ENCODE data around the gene B3GALT6.
"Not testable (repeated sequence)": the region's sequence is repeated elsewhere in the genome, so short reads cannot be mapped to it uniquely, and the experiment has no call there.

B3GALT6 gene

GRCh38 chr1:1189111-1189510 lies 42.9 kb upstream of the B3GALT6 start:
- TF ChIP-seq, protein P1, sequence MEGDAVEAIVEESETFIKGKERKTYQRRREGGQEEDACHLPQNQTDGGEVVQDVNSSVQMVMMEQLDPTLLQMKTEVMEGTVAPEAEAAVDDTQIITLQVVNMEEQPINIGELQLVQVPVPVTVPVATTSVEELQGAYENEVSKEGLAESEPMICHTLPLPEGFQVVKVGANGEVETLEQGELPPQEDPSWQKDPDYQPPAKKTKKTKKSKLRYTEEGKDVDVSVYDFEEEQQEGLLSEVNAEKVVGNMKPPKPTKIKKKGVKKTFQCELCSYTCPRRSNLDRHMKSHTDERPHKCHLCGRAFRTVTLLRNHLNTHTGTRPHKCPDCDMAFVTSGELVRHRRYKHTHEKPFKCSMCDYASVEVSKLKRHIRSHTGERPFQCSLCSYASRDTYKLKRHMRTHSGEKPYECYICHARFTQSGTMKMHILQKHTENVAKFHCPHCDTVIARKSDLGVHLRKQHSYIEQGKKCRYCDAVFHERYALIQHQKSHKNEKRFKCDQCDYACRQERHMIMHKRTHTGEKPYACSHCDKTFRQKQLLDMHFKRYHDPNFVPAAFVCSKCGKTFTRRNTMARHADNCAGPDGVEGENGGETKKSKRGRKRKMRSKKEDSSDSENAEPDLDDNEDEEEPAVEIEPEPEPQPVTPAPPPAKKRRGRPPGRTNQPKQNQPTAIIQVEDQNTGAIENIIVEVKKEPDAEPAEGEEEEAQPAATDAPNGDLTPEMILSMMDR (IDR thresholded peaks at IDR 0.05; ENCODE audit: control extremely low read depth, extremely low read depth, low read depth, missing control alignments), result no peak
- ChIA-PET CTCF (no interaction called here), POLR2A (no interaction called here)
- DNase-seq (ENCODE audit: extremely low spot score), result no peak

- TF ChIP-seq, protein P1 (IDR thresholded peaks at IDR 0.05; ENCODE audit: control extremely low read depth, extremely low read depth, low read depth, missing control alignments), result no peak
- ChIA-PET POLR2A (no interaction called here), CTCF (interaction anchor here (0.9 kb wide), 1 partner anchor 9 kb away, joined by 3 read pairs; no protein-coding TSS in a partner anchor)
- no peak for DNase-seq (ENCODE audit: extremely low spot score)
Observed at GRCh38 chr1:1191734-1192133, 40.3 kb upstream of the B3GALT6 start.

DNA sequence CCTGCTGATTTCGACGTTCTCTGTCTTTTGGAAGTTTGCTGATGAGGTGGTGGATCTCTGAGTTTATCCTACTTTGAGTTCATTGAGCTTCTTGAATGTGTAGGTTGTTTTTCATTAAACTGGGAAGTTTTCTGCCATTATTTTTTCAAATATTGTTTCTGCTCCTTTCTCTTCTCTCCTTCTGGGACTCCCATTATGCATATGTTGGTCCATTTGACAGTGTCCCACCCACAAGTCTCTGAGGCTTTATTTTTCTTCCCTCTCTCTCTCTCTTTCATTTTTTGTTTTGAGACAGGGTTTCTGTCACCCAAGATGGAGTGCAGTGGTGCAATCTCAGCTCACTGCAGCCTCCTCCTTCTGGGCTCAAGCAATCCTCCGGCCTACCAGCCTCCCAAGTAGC lies 37.3 kb upstream of the B3GALT6 start:
- TF ChIP-seq, protein P1 (IDR thresholded peaks at IDR 0.05; ENCODE audit: control extremely low read depth, extremely low read depth, low read depth, missing control alignments), result no peak
- POLR2A ChIA-PET, result no interaction called here
- no peak for DNase-seq (ENCODE audit: extremely low spot score)
- CTCF ChIA-PET, result interaction anchor here (0.9 to 1.0 kb wide), 3 partner anchors 13 to 72 kb away, joined by 3 read pairs; no protein-coding TSS in a partner anchor

GRCh38 chr1:1195726-1196125 lies 36.3 kb upstream of the B3GALT6 start:
- POLR2A ChIA-PET; CTCF ChIA-PET; DNase-seq (ENCODE audit: extremely low spot score): not testable (repeated sequence)

DNA sequence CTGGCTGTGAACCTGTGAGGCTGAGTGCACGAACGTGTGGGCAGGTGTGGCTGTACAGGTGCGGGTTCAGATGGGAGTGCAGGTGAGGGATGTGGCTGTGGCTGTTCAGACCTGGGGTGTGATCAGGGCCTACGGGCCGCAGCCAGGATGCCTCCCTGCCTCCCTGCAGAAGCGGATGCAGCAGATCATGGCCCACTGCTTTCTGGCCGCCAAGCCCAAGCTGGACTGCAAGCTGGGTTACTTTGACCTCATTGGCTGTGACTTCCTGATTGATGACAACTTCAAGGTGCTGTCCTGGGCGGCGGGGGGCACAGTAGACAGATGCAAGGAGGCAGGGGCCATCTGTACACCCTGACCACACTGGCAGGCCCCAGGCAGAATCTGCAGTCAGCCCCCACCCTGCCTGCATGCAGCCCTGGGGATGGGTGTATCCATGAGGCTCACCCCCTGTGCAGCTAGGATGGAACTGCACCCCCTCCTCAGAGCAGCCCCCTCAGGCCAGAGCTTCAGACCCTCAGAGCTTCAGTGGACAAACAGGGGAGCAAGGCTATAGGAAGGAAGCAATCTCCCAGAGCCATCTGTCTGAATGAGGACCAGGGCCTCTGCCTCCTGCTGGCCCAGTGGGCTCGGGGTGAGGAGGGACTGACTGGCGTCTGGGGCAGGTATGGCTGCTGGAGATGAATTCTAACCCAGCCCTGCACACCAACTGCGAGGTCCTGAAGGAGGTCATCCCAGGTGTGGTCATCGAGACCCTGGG lies 35.4 kb upstream of the B3GALT6 start:
- DNase-seq (ENCODE audit: extremely low spot score), result no peak
- TF ChIP-seq, protein P1 (IDR thresholded peaks at IDR 0.05; ENCODE audit: control extremely low read depth, extremely low read depth, low read depth, missing control alignments), result no peak
- CTCF ChIA-PET, result no interaction called here
- POLR2A ChIA-PET, result no interaction called here

- POLR2A ChIA-PET, result no interaction called here
- CTCF ChIA-PET, result no interaction called here
- TF ChIP-seq, protein P1 (IDR thresholded peaks at IDR 0.05; ENCODE audit: control extremely low read depth, extremely low read depth, low read depth, missing control alignments), result no peak
- DNase-seq (ENCODE audit: extremely low spot score), result no peak
Observed at GRCh38 chr1:1197188-1197500, 34.9 kb upstream of the B3GALT6 start.

DNA sequence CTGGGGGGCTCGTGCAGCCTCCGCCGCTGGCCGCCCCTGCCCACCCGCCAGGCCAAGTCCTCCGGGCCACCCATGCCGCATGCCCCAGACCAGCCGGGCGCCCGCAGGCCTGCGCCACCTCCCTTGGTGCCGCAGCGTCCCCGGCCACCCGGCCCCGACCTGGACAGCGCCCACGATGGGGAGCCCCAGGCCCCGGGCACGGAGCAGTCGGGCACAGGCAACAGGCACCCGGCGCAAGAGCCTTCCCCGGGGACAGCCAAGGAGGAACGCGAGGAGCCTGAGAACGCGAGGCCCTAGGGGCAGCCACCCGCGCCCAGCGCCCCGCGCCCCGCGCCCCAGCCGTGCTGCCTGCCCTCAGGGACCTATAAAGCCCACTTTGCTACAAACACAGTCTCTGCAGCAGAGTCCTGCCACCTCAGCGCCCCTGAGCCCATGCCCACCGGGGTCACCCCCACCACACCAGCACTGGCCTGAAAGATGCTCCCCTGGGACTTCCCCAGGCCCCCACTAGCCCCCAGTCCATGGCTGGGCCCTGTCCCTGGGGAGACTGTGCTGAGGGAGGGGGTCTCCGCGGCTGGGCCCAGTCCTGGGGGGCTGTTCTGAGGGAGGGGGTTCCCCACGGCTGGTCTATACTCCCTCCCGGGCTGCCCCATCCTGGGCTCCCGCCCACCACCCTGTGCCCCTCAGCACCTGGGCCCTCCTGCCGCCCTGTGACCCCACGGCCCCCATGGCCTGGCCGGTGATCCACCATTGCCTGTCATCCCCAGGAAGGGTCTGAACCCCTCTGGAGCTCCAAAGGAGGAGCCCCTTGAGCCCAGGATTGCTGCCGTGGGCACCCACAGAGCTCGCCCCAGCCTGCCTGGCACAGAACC lies 34.2 kb upstream of the B3GALT6 start:
- TF ChIP-seq, protein P1 (IDR thresholded peaks at IDR 0.05; ENCODE audit: control extremely low read depth, extremely low read depth, low read depth, missing control alignments), result no peak
- no peak for DNase-seq (ENCODE audit: extremely low spot score)
- ChIA-PET POLR2A (no interaction called here), CTCF (interaction anchor here (1.1 kb wide), 1 partner anchor 75 kb away, joined by 3 read pairs; no protein-coding TSS in a partner anchor)
